GM18909 (cell line): Measurements from ENCODE around the gene USP24.

Source experiments
- ATAC-seq: cut with Tn5 transposase; IDR thresholded peaks from one replicate; pipeline ENCODE4 v1.9.1; 2021; ENCODE audit warnings: mild to moderate bottlenecking; ENCODE audit not compliant: unreplicated experiment, poor library complexity

Gene USP24

GRCh38 chr1:55167224-55167871 is 47.8 kb downstream of the USP24 start:
- ATAC-seq, result no peak

- ATAC-seq, result no peak
Measured at GRCh38 chr1:55164906-55165305, 50.3 kb downstream of the USP24 start.

- no peak for ATAC-seq
Measured at GRCh38 chr1:55159571-55159970, 55.6 kb downstream of the USP24 start.

- no peak for ATAC-seq
Measured at GRCh38 chr1:55156608-55157007, 58.6 kb downstream of the USP24 start.

GRCh38 chr1:55156093-55156492 is 59.1 kb downstream of the USP24 start:
- ATAC-seq, result no peak

GRCh38 chr1:55155522-55155921 is 59.6 kb downstream of the USP24 start:
- no peak for ATAC-seq

GRCh38 chr1:55154616-55155015 is 60.5 kb downstream of the USP24 start:
- no peak for ATAC-seq

GRCh38 chr1:55153031-55153430 is 62.1 kb downstream of the USP24 start:
- ATAC-seq, result no peak

- peak; percentile 75 for ATAC-seq
Measured at GRCh38 chr1:55150880-55151588, 64.1 kb downstream of the USP24 start.

GRCh38 chr1:55148676-55149075 is 66.5 kb downstream of the USP24 start:
- ATAC-seq, result no peak

GRCh38 chr1:55147524-55147923 is 67.6 kb downstream of the USP24 start:
- no peak for ATAC-seq

- no peak for ATAC-seq
Measured at GRCh38 chr1:55146781-55147180, 68.4 kb downstream of the USP24 start.

GRCh38 chr1:55144886-55145285 is 70.3 kb downstream of the USP24 start:
- ATAC-seq, result no peak

GRCh38 chr1:55143684-55144083 is 71.5 kb downstream of the USP24 start:
- ATAC-seq, result no peak

GRCh38 chr1:55141295-55141893 is 73.8 kb downstream of the USP24 start:
- ATAC-seq, result no peak

GRCh38 chr1:55140546-55140983 is 74.6 kb downstream of the USP24 start:
- peak; percentile 81 for ATAC-seq

- ATAC-seq, result no peak
Measured at GRCh38 chr1:55140137-55140536, 75.0 kb downstream of the USP24 start.

GRCh38 chr1:55138823-55139222 is 76.3 kb downstream of the USP24 start:
- ATAC-seq, result no peak

- no peak for ATAC-seq
Measured at GRCh38 chr1:55134152-55134808, 80.9 kb downstream of the USP24 start.

- no peak for ATAC-seq
Measured at GRCh38 chr1:55131801-55132200, 83.4 kb downstream of the USP24 start.

GRCh38 chr1:55131218-55131617 is 83.9 kb downstream of the USP24 start:
- ATAC-seq, result no peak
